ENCODE data around the gene PICALM. TPM values are rescaled to one million over a fixed set of nuclear protein-coding genes. Genes with fewer than 3 reads are reported as not detected.

Gene PICALM
- total and polyA plus RNA-seq, 2 of the 4 experiments (the other 2 are of a cell fraction) = 235 to 453 TPM

- Histone ChIP-seq H2AFZ (replicated peaks; ENCODE audit: low read length, poor library complexity) (no peak overlapping the region), H4K5ac (ENCODE audit: low read depth, low read length) (no peak overlapping the region), H3K14ac (replicated peaks; ENCODE audit: low read depth, low read length) (no peak overlapping the region), H3K27me3 (ENCODE audit: control insufficient read depth, insufficient read depth, low read length) (no peaks in the 10 kb centered on the region), H3K9me3 (ENCODE audit: control insufficient read depth, insufficient read depth, low read length) (no peaks in the 10 kb centered on the region), H3K4ac (ENCODE audit: low read depth, low read length) (no peak overlapping the region), H3K36me3 (ENCODE audit: control insufficient read depth, insufficient read depth, low read length) (no peaks in the 10 kb centered on the region), H3K27ac (ENCODE audit: insufficient read depth, low read length) (no peak overlapping the region), H2BK5ac (ENCODE audit: low read depth, low read length, poor library complexity, severe bottlenecking) (peak overlapping the region; percentile 15), H3K4me3 (ENCODE audit: insufficient read depth, low read depth, low read length) (no peak overlapping the region; the same call in 1 of the 2 replicates), H3K9me1 (ENCODE audit: insufficient read depth, low read length) (peaks cover 6% of the 10 kb centered on the region), H2BK15ac (ENCODE audit: low read depth, low read length) (no peak overlapping the region), H3K56ac (ENCODE audit: extremely low read depth, insufficient read depth, low read length) (no peak overlapping the region), H3K4me2 (ENCODE audit: low read depth, low read length) (peak overlapping the region; percentile 64; the same call in 1 of the 2 replicates), H3K9ac (ENCODE audit: low read depth, low read length) (no peak overlapping the region), H3K18ac (ENCODE audit: low read depth, low read length) (no peak overlapping the region), H4K8ac (ENCODE audit: low read depth in 2 of 2, low read length in 2 of 2) (no peak overlapping the region), H4K20me1 (ENCODE audit: insufficient read depth, low read length) (peaks cover 99% of the 10 kb centered on the region), H2AK5ac (ENCODE audit: low read depth, low read length) (no peak overlapping the region), H3K23ac (ENCODE audit: low read depth, low read length) (no peak overlapping the region), H2BK20ac (ENCODE audit: low read depth, low read length) (no peak overlapping the region), H3K79me1 (ENCODE audit: low read depth in 1 of 2, low read length in 2 of 2) (peaks cover 0 to 13% of the 10 kb centered on the region in 2 experiments; a peak in 1 of 4 replicates), H2BK120ac (ENCODE audit: low read depth, low read length) (no peak overlapping the region), H2AK9ac (replicated peaks; ENCODE audit: low read depth, low read length, poor library complexity) (no peak overlapping the region), H3K4me1 (ENCODE audit: control insufficient read depth, insufficient read depth, low read length) (peaks cover 9% of the 10 kb centered on the region), H4K91ac (ENCODE audit: insufficient read depth, low read depth, low read length) (no peak overlapping the region)
- in situ Hi-C loops (cut with MboI; ENCODE audit: low sequenced_read_pairs) = no loop called here
- dilution Hi-C loops (cut with HindIII; ENCODE audit: low sequenced_read_pairs, unreplicated experiment) = no loop called here
- no CpG with 5 or more reads among the region's 3 CpGs for WGBS, 2 experiments (ENCODE audit: extremely low coverage in 2 of 2, insufficient read length in 1 of 2)
- intact Hi-C loops (cut with micrococcal nuclease) = loop anchor here (1.0 to 10.0 kb wide), 2 partner anchors 135 to 208 kb away; partner anchors contain the start of gene CCDC83
- no peak for ATAC-seq (ENCODE audit: low read depth)
- no TSS peak for BruUV-seq (replicated peaks)
- TF ChIP-seq CEBPB (IDR thresholded peaks at IDR 0.05; ENCODE audit: low read depth, low read length) (no peak), FOS (IDR thresholded peaks at IDR 0.05; ENCODE audit: low read depth, low read length) (no peak), USF2 (IDR thresholded peaks at IDR 0.05; ENCODE audit: low read depth, low read length) (no peak), POLR2A (IDR thresholded peaks at IDR 0.05; ENCODE audit: low read depth, low read length) (no peak), BHLHE40 (IDR thresholded peaks at IDR 0.05; ENCODE audit: low read depth, low read length) (no peak), RCOR1 (IDR thresholded peaks at IDR 0.05; ENCODE audit: insufficient replicate concordance, low read length) (no peak), NFE2L2 (IDR thresholded peaks at IDR 0.05; ENCODE audit: low read depth, low read length) (no peak), MXI1 (IDR thresholded peaks at IDR 0.05; ENCODE audit: borderline replicate concordance, low read depth, low read length) (no peak), MAFK (IDR thresholded peaks at IDR 0.05; ENCODE audit: low read depth, low read length) (no peak), ELK1 (IDR thresholded peaks at IDR 0.05; ENCODE audit: borderline replicate concordance, low read depth, low read length) (no peak), RAD21 (IDR thresholded peaks at IDR 0.05; ENCODE audit: low read length) (no peak), CHD1 (IDR thresholded peaks at IDR 0.05; ENCODE audit: low read depth, low read length) (no peak), RFX5 (IDR thresholded peaks at IDR 0.05; ENCODE audit: low read depth, low read length) (no peak)
- ChIA-PET CTCF (no interaction called here), POLR2A (ENCODE audit: unreplicated experiment) (no interaction called here)
- DNase-seq = no peak
These were observed 6.2 kb downstream of the PICALM start for GRCh38 chr11:86062719-86063118.

Measured in IMR-90 (cell line).